Upper lobe of right lung (tissue), 1 donor: Measurements from ENCODE around the gene PAWR. TPM values are rescaled to one million over a fixed set of nuclear protein-coding genes. Genes with fewer than 3 reads are reported as not detected.

Experiments
- ATAC-seq: fragments of 200-7000 bp; cut with Tn5 transposase; one replicate; pipeline ENCODE4 v1.9.1; 2020; ENCODE audit warnings: mild to moderate bottlenecking, moderate library complexity
- DNase-seq: peaks from one replicate; pipeline ENCODE4 v3.0.0-alpha.2; 2020
- H3K27ac ChIP-seq: fragments of 200-600 bp; one replicate; pipeline ENCODE4 v1.8.0; 2022
- H3K27me3 ChIP-seq: fragments of 200-600 bp; one replicate; pipeline ENCODE4 v1.8.0; 2022; ENCODE audit warnings: mild to moderate bottlenecking
- H3K36me3 ChIP-seq: fragments of 200-600 bp; one replicate; pipeline ENCODE4 v1.8.0; 2022
- H3K4me1 ChIP-seq: fragments of 200-600 bp; one replicate; pipeline ENCODE4 v1.8.0; 2022
- H3K4me3 ChIP-seq: fragments of 200-600 bp; one replicate; pipeline ENCODE4 v1.8.0; 2022; ENCODE audit warnings: mild to moderate bottlenecking
- H3K9me3 ChIP-seq: fragments of 200-600 bp; one replicate; pipeline ENCODE4 v1.8.0; 2022
- CTCF ChIP-seq: fragments of 200-600 bp; IDR thresholded peaks from one replicate; pipeline ENCODE4 v1.8.0; 2022; ENCODE audit warnings: antibody characterized with exemption
- intact Hi-C: fragments of 100-400 bp; cut with DNase I; formaldehyde crosslinking; loops from one replicate; pipeline ENCODE4 v1.11.0; 2022
- total RNA-seq: library from RNA; stranded (reverse); fragmentation: NEBNext Ultra II Directional; extraction: Animal tissue kit (Norgen Biotek cat#: 25700); gene quantifications from one replicate; pipeline ENCODE4 v1.2.1, GENCODE V29; 2021
- donor health status: DM: no; HTN: yes; CAD: no; lungs with severe emphysema.

Gene PAWR
- total RNA-seq, 1 donor from 2014 or later: 73.5 TPM

GRCh38 chr12:79559591-79559990 lies 131.2 kb downstream of the PAWR start:
- no peak for TF ChIP-seq CTCF
- no peaks in the 10 kb centered on the region for H3K36me3 ChIP-seq
- no peaks in the 10 kb centered on the region for H3K27me3 ChIP-seq
- H3K4me3 ChIP-seq: no peak overlapping the region
- no peaks in the 10 kb centered on the region for H3K9me3 ChIP-seq
- peaks cover 55% of the 10 kb centered on the region for H3K4me1 ChIP-seq
- no peak for ATAC-seq
- no peak for DNase-seq
- intact Hi-C loops: no loop called here
- no peak overlapping the region for H3K27ac ChIP-seq

GRCh38 chr12:79558924-79559469 lies 131.8 kb downstream of the PAWR start:
- no peaks in the 10 kb centered on the region for H3K27me3 ChIP-seq
- H3K4me1 ChIP-seq: peaks cover 55% of the 10 kb centered on the region
- H3K9me3 ChIP-seq: no peaks in the 10 kb centered on the region
- ATAC-seq: no peak
- intact Hi-C loops: no loop called here
- DNase-seq: no peak
- no peak overlapping the region for H3K27ac ChIP-seq
- no peaks in the 10 kb centered on the region for H3K36me3 ChIP-seq
- no peak for TF ChIP-seq CTCF
- H3K4me3 ChIP-seq: no peak overlapping the region

GRCh38 chr12:79557690-79558315 lies 133.0 kb downstream of the PAWR start:
- no peak for TF ChIP-seq CTCF
- intact Hi-C loops: no loop called here
- no peak for ATAC-seq

GRCh38 chr12:79555028-79555925 lies 135.5 kb downstream of the PAWR start:
- Histone ChIP-seq H3K4me1 (peaks cover 47% of the 10 kb centered on the region), H3K27ac (no peak overlapping the region), H3K4me3 (no peak overlapping the region), H3K27me3 (no peaks in the 10 kb centered on the region), H3K36me3 (no peaks in the 10 kb centered on the region), H3K9me3 (no peaks in the 10 kb centered on the region)
- intact Hi-C loops: no loop called here
- DNase-seq (no peak), ATAC-seq (peak; percentile 61)
- peak; percentile 58 for TF ChIP-seq CTCF

More at GRCh38 chr12:79557690-79558315, 133.0 kb downstream of the PAWR start:
- Histone ChIP-seq H3K27me3 (no peaks in the 10 kb centered on the region), H3K36me3 (no peaks in the 10 kb centered on the region), H3K4me3 (no peak overlapping the region), H3K27ac (no peak overlapping the region), H3K9me3 (no peaks in the 10 kb centered on the region), H3K4me1 (peaks cover 55% of the 10 kb centered on the region)
- no peak for DNase-seq

- no peaks in the 10 kb centered on the region for H3K27me3 ChIP-seq
- peaks cover 39% of the 10 kb centered on the region for H3K4me1 ChIP-seq
- no peaks in the 10 kb centered on the region for H3K36me3 ChIP-seq
- H3K9me3 ChIP-seq: no peaks in the 10 kb centered on the region
- H3K4me3 ChIP-seq: no peak overlapping the region
- no peak for DNase-seq
- ATAC-seq: peak; percentile 29
- intact Hi-C loops: no loop called here
- TF ChIP-seq CTCF: no peak
- no peak overlapping the region for H3K27ac ChIP-seq
These were observed 136.7 kb downstream of the PAWR start for GRCh38 chr12:79553863-79554574.
